ENCODE measurements around the gene MMRN1.

MMRN1 gene

GRCh38 chr4:89997171-89997704, 102.6 kb downstream of the MMRN1 start:
- no peak for DNase-seq (ENCODE audit: low read depth in 2 of 2)

DNA sequence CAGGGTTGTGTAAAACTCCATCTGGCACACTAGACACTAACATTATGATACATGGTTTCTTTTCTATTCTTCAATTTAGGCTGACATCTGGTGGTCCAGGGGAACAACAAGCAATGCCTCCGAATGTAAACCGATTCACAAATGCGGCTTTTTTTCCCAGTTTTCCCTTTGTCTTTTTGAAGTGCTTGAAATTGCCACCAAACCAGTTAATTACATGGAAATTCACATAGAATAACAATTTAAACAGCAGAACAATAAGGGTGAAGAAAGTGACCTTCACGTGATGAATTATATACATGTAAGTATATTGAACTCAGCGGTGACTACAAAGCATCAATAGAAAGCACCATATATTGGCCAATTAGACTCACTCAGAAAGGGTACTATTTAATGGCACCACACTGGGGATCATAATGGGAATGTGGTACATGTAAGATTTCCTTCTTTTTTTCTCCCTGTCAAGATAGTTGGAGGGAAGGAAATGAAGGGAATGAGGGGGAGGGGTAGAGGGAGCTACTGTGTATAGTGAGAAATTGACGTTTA, 103.9 kb downstream of the MMRN1 start:
- DNase-seq (ENCODE audit: low read depth in 2 of 2): no peak

- DNase-seq (ENCODE audit: low read depth in 2 of 2): no peak
These were observed 106.4 kb downstream of the MMRN1 start for GRCh38 chr4:90001023-90001422.

DNA sequence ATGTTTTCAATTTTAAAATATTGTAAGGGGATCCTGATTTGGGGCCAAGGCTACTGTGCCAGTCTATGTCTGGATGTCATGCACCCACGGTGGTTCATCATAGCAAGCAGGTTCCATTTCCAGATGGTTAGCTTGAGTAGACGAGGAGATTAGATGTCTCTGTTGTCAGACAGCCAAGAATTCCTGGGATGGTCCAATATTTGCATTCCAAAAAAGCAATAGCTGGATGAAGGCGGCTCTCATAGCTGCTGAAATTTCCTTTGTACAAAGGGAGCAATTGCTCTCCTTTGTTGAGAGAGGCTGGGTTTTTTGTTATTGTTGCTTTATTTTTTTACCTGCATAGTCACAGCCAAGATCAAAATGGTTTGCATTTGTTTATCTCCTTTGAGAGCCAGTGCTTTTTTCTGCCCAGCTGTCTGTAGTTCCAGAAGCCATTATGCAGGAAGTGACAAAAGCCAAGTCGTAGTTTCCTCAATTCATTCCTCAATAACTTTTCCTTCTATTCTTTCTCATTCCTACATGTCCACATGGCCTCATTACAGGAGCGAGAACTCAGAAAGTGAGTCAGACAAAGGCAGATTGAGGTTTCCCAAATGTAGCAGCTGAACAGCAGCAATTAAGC, 107.9 kb downstream of the MMRN1 start:
- DNase-seq (ENCODE audit: low read depth in 2 of 2): no peak
